Measurements from ENCODE around the gene CCDC171.
"Not testable (repeated sequence)": the region's sequence is repeated elsewhere in the genome, so short reads cannot be mapped to it uniquely, and the experiment has no call there.

Gene CCDC171

DNA sequence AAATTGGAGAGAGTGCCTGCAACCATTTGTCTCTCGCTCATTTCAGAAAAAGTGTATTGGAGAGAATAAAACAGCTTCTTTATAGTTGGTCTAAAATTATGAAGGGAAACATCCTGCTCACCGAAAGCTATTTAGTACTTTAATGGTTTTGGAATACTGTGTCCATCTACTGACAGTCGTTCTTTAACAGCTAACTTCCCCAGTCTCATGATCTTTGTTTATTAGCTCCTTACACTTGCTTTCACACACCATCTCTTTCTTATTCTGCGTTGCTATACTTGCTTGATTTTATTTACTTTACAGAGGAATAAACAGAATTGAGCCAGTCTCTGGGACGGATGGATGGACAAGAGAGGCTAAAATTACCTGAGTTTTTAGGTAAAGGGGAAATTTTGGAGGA, 229.3 kb downstream of the CCDC171 start:
- Histone ChIP-seq H3K79me1 (ENCODE audit: low read length) (no peaks in the 10 kb centered on the region), H4K12ac (ENCODE audit: low read depth, low read length) (no peak overlapping the region), H3K79me2 (ENCODE audit: control insufficient read depth, insufficient read depth, low read length, poor library complexity) (no peaks in the 10 kb centered on the region), H3K23ac (ENCODE audit: low read length) (no peak overlapping the region), H2BK12ac (ENCODE audit: low read length) (no peak overlapping the region), H2AFZ (ENCODE audit: insufficient read depth, low read length, poor library complexity) (no peak overlapping the region), H3K27ac (ENCODE audit: low read depth, low read length) (no peak overlapping the region), H3K9ac (ENCODE audit: low read length) (no peak overlapping the region), H3K4me2 (ENCODE audit: low read length) (no peak overlapping the region), H3K14ac (ENCODE audit: low read length) (no peak overlapping the region), H3K9me3 (ENCODE audit: insufficient read depth, low read depth, low read length) (no peaks in the 10 kb centered on the region), H4K91ac (ENCODE audit: low read depth, low read length) (no peak overlapping the region), H4K8ac (ENCODE audit: low read depth, low read length) (no peak overlapping the region), H3K4ac (ENCODE audit: low read depth, low read length) (no peak overlapping the region), H3K4me1 (ENCODE audit: control insufficient read depth in 1 of 2, insufficient read depth in 2 of 2, low read length in 2 of 2) (no peaks in the 10 kb centered on the region), H3K36me3 (ENCODE audit: control insufficient read depth in 1 of 2, insufficient read depth in 2 of 2, low read length in 2 of 2) (no peaks in the 10 kb centered on the region), H2BK120ac (ENCODE audit: insufficient read depth, low read length, poor library complexity) (no peak overlapping the region), H2AK5ac (ENCODE audit: low read length) (no peak overlapping the region), H3K18ac (ENCODE audit: low read length) (no peak overlapping the region), H2BK5ac (ENCODE audit: low read depth, low read length, poor library complexity) (no peak overlapping the region), H3K4me3 (ENCODE audit: low read depth, low read length) (no peak overlapping the region), H3K27me3 (ENCODE audit: insufficient read depth, low read length) (no peaks in the 10 kb centered on the region)
- WGBS (ENCODE audit: extremely low coverage, insufficient coverage, insufficient read length): no CpG with 5 or more reads among the region's 5 CpGs
- no peak for DNase-seq

DNA sequence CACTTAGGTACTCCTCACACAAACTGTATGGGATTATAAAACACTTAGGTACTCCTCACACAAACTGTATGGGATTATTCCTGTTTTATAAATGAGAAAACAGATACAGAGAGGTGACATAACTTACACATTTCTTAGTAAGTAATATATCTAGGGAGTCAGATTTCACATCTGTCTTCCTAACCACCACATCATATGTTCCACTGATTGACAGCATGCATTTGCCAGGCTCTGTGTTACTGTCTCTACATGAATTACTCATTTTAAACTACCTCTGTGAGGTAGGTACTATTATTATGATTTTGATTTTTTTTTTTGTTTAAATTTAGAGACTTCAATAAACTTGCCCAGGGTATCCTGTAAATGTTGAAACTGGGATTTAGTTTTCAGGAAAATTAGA, 232.7 kb downstream of the CCDC171 start:
- no peak overlapping the region for H4K91ac ChIP-seq (ENCODE audit: low read depth, low read length)
- no peak overlapping the region for H3K9ac ChIP-seq (ENCODE audit: low read length)
- H3K4ac ChIP-seq (ENCODE audit: low read depth, low read length): no peak overlapping the region
- no peak overlapping the region for H2BK120ac ChIP-seq (ENCODE audit: insufficient read depth, low read length, poor library complexity)
- H3K4me3 ChIP-seq (ENCODE audit: low read depth, low read length): no peak overlapping the region
- H3K14ac ChIP-seq (ENCODE audit: low read length): no peak overlapping the region
- no peak overlapping the region for H2BK12ac ChIP-seq (ENCODE audit: low read length)
- H4K12ac ChIP-seq (ENCODE audit: low read depth, low read length): no peak overlapping the region
- no peak overlapping the region for H3K4me2 ChIP-seq (ENCODE audit: low read length)
- no peak overlapping the region for H2BK5ac ChIP-seq (ENCODE audit: low read depth, low read length, poor library complexity)
- DNase-seq: no peak
- no peak overlapping the region for H4K8ac ChIP-seq (ENCODE audit: low read depth, low read length)
- no peak overlapping the region for H3K27ac ChIP-seq (ENCODE audit: low read depth, low read length)
- no peak overlapping the region for H2AK5ac ChIP-seq (ENCODE audit: low read length)
- H3K18ac ChIP-seq (ENCODE audit: low read length): no peak overlapping the region
- H3K23ac ChIP-seq (ENCODE audit: low read length): no peak overlapping the region
- H3K4me1 ChIP-seq (ENCODE audit: control insufficient read depth in 1 of 2, insufficient read depth in 2 of 2, low read length in 2 of 2): no peaks in the 10 kb centered on the region
- H3K36me3 ChIP-seq (ENCODE audit: control insufficient read depth in 1 of 2, insufficient read depth in 2 of 2, low read length in 2 of 2): no peaks in the 10 kb centered on the region
- H2AFZ ChIP-seq (ENCODE audit: insufficient read depth, low read length, poor library complexity): no peak overlapping the region
- H3K79me1 ChIP-seq (ENCODE audit: low read length): no peaks in the 10 kb centered on the region
- no peaks in the 10 kb centered on the region for H3K79me2 ChIP-seq (ENCODE audit: control insufficient read depth, insufficient read depth, low read length, poor library complexity)
- no peaks in the 10 kb centered on the region for H3K27me3 ChIP-seq (ENCODE audit: insufficient read depth, low read length)
- H3K9me3 ChIP-seq (ENCODE audit: insufficient read depth, low read depth, low read length): no peaks in the 10 kb centered on the region

DNA sequence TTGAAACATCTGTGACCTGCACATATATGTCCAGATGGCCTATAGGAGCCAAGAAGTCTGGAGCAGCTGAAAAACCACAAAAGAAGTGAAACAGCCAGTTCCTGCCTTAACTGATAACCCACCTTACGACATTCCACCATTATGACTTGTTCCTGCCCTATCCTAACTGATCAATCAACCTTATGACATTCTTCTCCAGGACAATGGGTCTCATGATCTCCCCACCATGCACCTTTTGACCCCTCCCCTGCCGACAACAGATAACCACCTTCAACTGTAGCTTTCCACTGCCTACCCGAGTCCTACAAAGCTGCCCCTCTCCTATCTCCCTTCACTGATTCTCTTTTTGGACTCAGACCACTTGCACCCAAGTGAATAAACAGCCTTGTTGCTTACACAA, 233.8 kb downstream of the CCDC171 start:
- Histone ChIP-seq H3K18ac (ENCODE audit: low read length) (no peak overlapping the region), H3K4ac (ENCODE audit: low read depth, low read length) (no peak overlapping the region), H3K14ac (ENCODE audit: low read length) (no peak overlapping the region), H3K27me3 (ENCODE audit: insufficient read depth, low read length) (no peaks in the 10 kb centered on the region), H4K91ac (ENCODE audit: low read depth, low read length) (no peak overlapping the region), H2BK120ac (ENCODE audit: insufficient read depth, low read length, poor library complexity) (no peak overlapping the region), H3K79me2 (ENCODE audit: control insufficient read depth, insufficient read depth, low read length, poor library complexity) (no peaks in the 10 kb centered on the region), H3K9me3 (ENCODE audit: insufficient read depth, low read depth, low read length) (no peaks in the 10 kb centered on the region), H2AK5ac (ENCODE audit: low read length) (no peak overlapping the region), H3K4me2 (ENCODE audit: low read length) (no peak overlapping the region), H3K4me3 (ENCODE audit: low read depth, low read length) (no peak overlapping the region), H3K9ac (ENCODE audit: low read length) (no peak overlapping the region), H3K79me1 (ENCODE audit: low read length) (no peaks in the 10 kb centered on the region), H4K8ac (ENCODE audit: low read depth, low read length) (no peak overlapping the region), H3K4me1 (ENCODE audit: control insufficient read depth in 1 of 2, insufficient read depth in 2 of 2, low read length in 2 of 2) (no peaks in the 10 kb centered on the region), H3K23ac (ENCODE audit: low read length) (no peak overlapping the region), H2AFZ (ENCODE audit: insufficient read depth, low read length, poor library complexity) (no peak overlapping the region), H3K36me3 (ENCODE audit: control insufficient read depth in 1 of 2, insufficient read depth in 2 of 2, low read length in 2 of 2) (no peaks in the 10 kb centered on the region), H2BK5ac (ENCODE audit: low read depth, low read length, poor library complexity) (no peak overlapping the region), H4K12ac (ENCODE audit: low read depth, low read length) (no peak overlapping the region), H2BK12ac (ENCODE audit: low read length) (no peak overlapping the region), H3K27ac (ENCODE audit: low read depth, low read length) (peak overlapping the region; percentile 42)
- WGBS (ENCODE audit: extremely low coverage, insufficient coverage, insufficient read length): no CpG with 5 or more reads among the region's 3 CpGs
- no peak for DNase-seq

DNA sequence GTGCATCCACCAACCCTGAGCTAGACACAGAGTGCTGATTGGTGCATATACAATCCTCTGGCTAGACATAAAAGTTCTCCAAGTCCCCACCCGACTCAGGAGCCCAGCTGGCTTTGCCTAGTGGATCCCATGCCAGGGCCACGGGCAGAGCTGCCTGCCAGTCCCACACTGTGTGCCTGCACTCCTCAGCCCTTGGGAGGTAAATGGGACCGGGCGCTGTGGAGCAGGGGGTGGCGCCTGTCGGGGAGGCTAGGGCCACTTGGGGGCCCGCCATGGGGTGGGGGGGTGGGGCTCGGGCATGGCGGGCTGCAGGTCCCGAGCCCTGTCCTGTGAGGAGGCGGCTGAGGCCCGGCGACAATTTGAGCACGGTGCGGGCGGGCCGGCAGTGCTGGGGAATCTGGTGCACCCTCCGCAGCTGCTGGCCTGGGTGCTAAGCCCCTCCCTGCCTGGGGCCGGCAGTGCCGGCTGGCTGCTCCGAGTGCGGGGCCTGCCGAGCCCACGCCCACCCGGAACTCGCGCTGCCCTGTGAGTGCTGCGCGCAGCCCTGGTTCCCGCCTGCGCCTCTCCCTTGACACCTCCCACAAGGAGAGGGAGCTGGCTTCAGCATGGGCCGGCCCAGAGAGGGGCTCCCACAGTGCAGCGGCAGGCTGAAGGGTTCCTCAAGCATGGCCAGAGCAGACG, 257.5 kb downstream of the CCDC171 start:
- not testable (repeated sequence) for H3K9ac ChIP-seq (ENCODE audit: low read length); H3K4me1 ChIP-seq (ENCODE audit: control insufficient read depth in 1 of 2, insufficient read depth in 2 of 2, low read length in 2 of 2); H2BK12ac ChIP-seq (ENCODE audit: low read length); H3K18ac ChIP-seq (ENCODE audit: low read length); H3K9me3 ChIP-seq (ENCODE audit: insufficient read depth, low read depth, low read length); H3K4me3 ChIP-seq (ENCODE audit: low read depth, low read length); H3K14ac ChIP-seq (ENCODE audit: low read length); H3K4me2 ChIP-seq (ENCODE audit: low read length); H3K79me1 ChIP-seq (ENCODE audit: low read length); DNase-seq; H2BK120ac ChIP-seq (ENCODE audit: insufficient read depth, low read length, poor library complexity); H2BK5ac ChIP-seq (ENCODE audit: low read depth, low read length, poor library complexity); H3K4ac ChIP-seq (ENCODE audit: low read depth, low read length); H3K79me2 ChIP-seq (ENCODE audit: control insufficient read depth, insufficient read depth, low read length, poor library complexity); H3K27ac ChIP-seq (ENCODE audit: low read depth, low read length); H4K91ac ChIP-seq (ENCODE audit: low read depth, low read length); H3K27me3 ChIP-seq (ENCODE audit: insufficient read depth, low read length); H3K23ac ChIP-seq (ENCODE audit: low read length); H4K8ac ChIP-seq (ENCODE audit: low read depth, low read length); H3K36me3 ChIP-seq (ENCODE audit: control insufficient read depth in 1 of 2, insufficient read depth in 2 of 2, low read length in 2 of 2); H2AK5ac ChIP-seq (ENCODE audit: low read length); H2AFZ ChIP-seq (ENCODE audit: insufficient read depth, low read length, poor library complexity); H4K12ac ChIP-seq (ENCODE audit: low read depth, low read length)
- no CpG with 5 or more reads among the region's 34 CpGs for WGBS (ENCODE audit: extremely low coverage, insufficient coverage, insufficient read length)
